ENCODE measurements around the gene GORAB. TPM values are rescaled to one million over a fixed set of nuclear protein-coding genes. Genes with fewer than 3 reads are reported as not detected.

The GORAB gene
- total RNA-seq, 3 donors from 2014 or later, result 8.9 to 9.7 (median 8.9) TPM

DNA sequence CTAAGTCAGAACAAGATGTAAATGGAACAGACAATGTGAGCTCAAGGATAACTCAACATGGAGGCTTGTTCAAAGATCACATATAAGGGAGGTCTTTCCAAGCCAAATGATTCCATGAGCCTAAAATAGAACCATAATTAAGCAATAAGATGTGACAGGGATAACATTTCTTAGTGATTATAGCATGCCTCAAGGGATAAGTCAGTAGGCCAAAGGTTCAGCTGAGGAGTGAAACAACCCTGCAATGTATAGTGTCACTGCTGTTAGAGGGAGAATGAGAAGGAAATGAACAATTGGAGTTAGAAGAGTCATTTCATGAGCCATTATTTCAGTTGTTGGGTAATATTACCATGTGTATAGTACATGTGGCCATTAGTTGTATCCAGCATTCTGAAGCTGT is 25.0 kb downstream of the GORAB start:
- H3K36me3 Mint-ChIP-seq (ENCODE audit: insufficient read depth), result peaks cover 15% of the 10 kb centered on the region
- H3K27me3 Mint-ChIP-seq (ENCODE audit: low read depth), result no peaks in the 10 kb centered on the region
- DNase-seq, result no peak
- H3K4me1 Mint-ChIP-seq (ENCODE audit: low read depth), result no peaks in the 10 kb centered on the region
- ATAC-seq, result no peak
- peaks cover 19% of the 10 kb centered on the region for H3K9me3 Mint-ChIP-seq
- H3K4me3 Mint-ChIP-seq, result no peak overlapping the region

DNA sequence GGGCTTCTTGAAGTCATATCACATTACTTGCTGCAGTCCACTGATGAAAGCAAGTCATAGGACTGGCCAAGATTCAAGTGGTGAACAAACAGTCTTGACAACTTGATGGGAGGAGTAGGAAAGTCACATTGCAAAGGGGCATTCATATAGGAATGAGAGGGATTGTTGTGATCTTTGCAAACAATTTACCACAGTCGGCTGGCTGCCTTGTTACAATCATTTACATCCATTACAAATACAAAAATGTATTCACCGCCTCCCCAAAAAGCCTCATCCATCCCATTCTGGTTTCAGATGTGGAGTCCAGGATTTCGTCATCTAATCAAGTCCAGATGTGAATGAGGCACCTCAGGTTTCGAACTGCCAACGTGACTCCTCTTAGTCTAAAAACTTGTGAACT is 26.8 kb downstream of the GORAB start:
- peaks cover 12% of the 10 kb centered on the region for H3K4me1 Mint-ChIP-seq (ENCODE audit: low read depth)
- peaks cover 19% of the 10 kb centered on the region for H3K9me3 Mint-ChIP-seq
- no peak overlapping the region for H3K4me3 Mint-ChIP-seq
- ATAC-seq, result no peak
- no peaks in the 10 kb centered on the region for H3K27me3 Mint-ChIP-seq (ENCODE audit: low read depth)
- H3K36me3 Mint-ChIP-seq (ENCODE audit: insufficient read depth), result peaks cover 7% of the 10 kb centered on the region
- DNase-seq, result no peak

DNA sequence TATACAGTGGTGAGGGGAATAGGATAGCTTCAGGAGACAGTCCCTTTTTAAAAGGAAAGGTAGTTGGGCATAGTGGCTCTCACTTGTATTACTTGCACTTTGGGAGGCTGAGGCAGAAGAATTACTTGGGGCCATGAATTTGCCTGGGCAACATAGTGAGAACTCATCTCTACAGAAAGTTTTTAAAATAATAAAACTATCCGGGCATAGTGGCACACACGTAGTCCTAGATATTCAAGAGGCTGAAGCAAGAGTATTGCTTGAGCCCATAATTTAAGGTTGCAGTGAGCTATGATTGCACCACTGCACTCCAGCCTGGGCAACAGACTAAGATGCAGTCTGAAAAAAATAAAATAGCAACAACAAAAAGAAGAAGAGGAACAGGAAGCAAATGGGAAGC is 27.2 kb downstream of the GORAB start:
- Mint-ChIP-seq H3K4me1 (ENCODE audit: low read depth) (peaks cover 12% of the 10 kb centered on the region), H3K27me3 (ENCODE audit: low read depth) (no peaks in the 10 kb centered on the region), H3K36me3 (ENCODE audit: insufficient read depth) (peaks cover 5% of the 10 kb centered on the region), H3K4me3 (no peak overlapping the region), H3K9me3 (peaks cover 19% of the 10 kb centered on the region)
- no peak for DNase-seq
- no peak for ATAC-seq

DNA sequence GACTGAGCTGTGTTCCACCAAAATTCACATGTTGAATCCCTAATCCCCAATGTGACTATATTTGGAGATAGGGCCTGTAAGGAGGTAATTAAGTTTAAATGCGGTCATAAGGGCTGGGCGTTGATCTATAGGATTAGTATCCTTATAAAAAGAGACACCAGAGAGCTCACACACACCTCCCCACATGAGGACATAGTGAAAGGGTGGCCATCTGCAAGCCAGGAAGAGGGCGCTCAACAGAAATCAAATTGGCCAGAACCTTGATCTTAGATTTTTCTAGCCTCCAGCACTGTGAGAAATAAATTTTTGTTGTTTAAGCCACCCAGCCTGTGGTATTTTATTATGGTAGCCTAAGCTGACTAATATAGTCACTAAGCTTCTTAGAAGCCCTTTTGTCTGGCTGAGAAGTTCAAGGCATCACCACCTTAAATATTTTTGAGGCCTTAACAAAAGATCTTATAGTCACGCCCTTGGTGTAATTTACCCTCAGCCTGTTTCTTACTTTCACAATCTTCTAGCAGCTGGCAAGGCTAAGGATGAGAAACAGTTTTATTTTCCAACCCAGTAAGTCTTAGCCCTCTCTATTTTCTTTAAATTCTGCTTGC is 28.8 kb downstream of the GORAB start:
- ATAC-seq (no peak), DNase-seq (no peak)
- Mint-ChIP-seq H3K4me1 (ENCODE audit: low read depth) (peaks cover 12% of the 10 kb centered on the region), H3K27me3 (ENCODE audit: low read depth) (no peaks in the 10 kb centered on the region), H3K9me3 (peaks cover 19% of the 10 kb centered on the region), H3K4me3 (no peak overlapping the region), H3K36me3 (ENCODE audit: insufficient read depth) (peaks cover 4% of the 10 kb centered on the region)

DNA sequence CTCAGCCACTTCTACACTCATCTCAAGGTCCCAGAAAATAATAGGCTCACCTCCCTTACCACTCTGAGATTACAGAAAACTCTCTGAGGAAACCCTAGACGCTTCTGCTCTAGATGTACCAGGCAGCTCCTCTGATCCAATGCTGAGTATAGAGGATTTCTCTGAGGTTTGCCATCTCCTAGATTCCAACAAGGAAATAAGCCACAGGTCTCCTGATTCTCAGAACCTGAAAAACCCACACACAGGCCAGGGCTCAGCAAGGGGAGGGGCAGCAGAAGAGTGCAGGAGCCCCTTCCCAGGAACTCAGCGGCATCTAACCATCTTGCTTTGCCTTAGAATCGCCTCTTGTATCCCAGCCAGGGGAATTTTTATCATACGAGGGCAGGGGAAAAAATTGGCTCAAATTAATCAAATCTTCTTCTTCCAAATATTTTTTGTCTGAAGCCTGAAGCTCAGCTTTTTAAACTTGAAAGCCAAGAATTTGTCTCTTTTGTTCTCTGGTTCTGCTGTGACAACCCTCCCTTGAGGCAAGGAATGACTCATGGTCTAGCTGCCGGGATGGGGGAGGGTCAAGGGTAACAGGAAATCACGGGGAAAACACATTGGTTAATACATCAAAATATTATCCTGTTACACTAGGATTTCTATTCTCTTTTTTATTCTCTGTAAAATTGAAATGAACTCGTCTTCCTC is 30.8 kb downstream of the GORAB start:
- Mint-ChIP-seq H3K27me3 (ENCODE audit: low read depth) (no peaks in the 10 kb centered on the region), H3K9me3 (peaks cover 19% of the 10 kb centered on the region), H3K4me1 (ENCODE audit: low read depth) (peaks cover 12% of the 10 kb centered on the region), H3K4me3 (no peak overlapping the region), H3K36me3 (ENCODE audit: insufficient read depth) (peaks cover 3% of the 10 kb centered on the region)
- DNase-seq (no peak), ATAC-seq (peak in 1 of 2 donors; percentile 34)

DNA sequence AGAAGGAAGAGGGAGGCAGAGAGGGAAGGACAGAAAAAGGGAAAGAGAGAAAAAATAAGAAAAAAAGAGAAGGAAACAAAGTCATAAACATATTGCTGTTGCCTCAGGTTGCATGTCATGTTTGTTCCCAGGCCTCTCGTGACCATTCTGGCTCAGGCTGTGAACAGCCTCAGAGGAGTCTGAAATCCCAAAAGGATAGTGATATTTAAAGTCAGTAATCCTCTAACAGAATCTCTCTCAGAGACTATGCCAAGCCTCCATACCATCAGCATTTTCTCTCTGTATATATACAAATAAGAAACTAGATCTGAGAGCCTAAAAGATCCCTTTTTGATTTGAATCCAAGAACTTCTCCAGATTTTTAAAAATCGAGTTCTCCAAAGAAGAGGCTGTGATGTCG is 35.2 kb downstream of the GORAB start:
- Mint-ChIP-seq H3K36me3 (ENCODE audit: insufficient read depth) (no peaks in the 10 kb centered on the region), H3K4me3 (no peak overlapping the region), H3K9me3 (peaks cover 9% of the 10 kb centered on the region), H3K4me1 (ENCODE audit: low read depth) (peaks cover 12% of the 10 kb centered on the region), H3K27me3 (ENCODE audit: low read depth) (peaks cover 15% of the 10 kb centered on the region)
- ATAC-seq (no peak), DNase-seq (no peak)

DNA sequence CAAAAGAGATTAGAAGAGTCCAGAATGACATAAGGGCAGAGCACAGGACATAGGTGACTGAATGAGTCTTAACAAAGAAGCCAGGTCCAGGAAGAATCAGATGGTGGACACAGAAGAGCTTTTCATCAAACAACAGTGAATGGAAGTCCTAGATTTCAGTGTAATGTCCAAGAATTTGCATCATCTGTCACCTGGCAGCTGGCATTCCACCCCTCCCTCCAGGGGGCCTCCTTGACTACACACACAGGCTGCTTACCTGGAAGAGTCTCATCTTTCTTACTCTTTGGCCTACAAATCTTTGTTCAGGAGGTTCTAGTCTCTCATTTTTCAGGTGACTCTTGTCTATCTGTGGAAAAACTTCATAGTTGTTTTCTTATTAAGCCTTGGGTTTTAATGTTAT is 36.2 kb downstream of the GORAB start:
- Mint-ChIP-seq H3K36me3 (ENCODE audit: insufficient read depth) (no peaks in the 10 kb centered on the region), H3K4me1 (ENCODE audit: low read depth) (peaks cover 4% of the 10 kb centered on the region), H3K4me3 (no peak overlapping the region), H3K27me3 (ENCODE audit: low read depth) (peaks cover 15% of the 10 kb centered on the region), H3K9me3 (peaks cover 9% of the 10 kb centered on the region)
- DNase-seq, result no peak
- no peak for ATAC-seq

DNA sequence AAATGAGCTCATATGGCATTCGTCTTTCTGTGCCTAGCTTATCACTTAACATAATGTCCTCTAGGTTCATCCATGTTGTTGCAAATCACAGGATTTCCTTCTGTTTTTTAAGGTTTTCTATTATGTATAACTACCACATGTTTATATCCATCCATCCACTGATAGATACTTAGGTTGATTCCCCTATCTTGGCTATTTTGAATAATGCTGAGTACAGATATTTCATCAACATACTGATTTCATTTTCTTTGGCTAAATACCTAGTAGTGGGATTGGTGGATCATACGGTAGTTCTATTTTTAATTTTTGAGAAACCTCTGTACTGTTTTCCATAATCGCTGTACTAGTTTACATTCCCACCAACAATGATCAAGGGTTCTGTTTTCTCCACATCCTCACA is 45.0 kb downstream of the GORAB start:
- H3K27me3 Mint-ChIP-seq (ENCODE audit: low read depth), result peaks cover 18% of the 10 kb centered on the region
- ATAC-seq (no peak), DNase-seq (no peak)
- H3K4me3 Mint-ChIP-seq, result no peak overlapping the region
- no peaks in the 10 kb centered on the region for H3K4me1 Mint-ChIP-seq (ENCODE audit: low read depth)
- peaks cover 2% of the 10 kb centered on the region for H3K9me3 Mint-ChIP-seq
- H3K36me3 Mint-ChIP-seq (ENCODE audit: insufficient read depth), result no peaks in the 10 kb centered on the region

DNA sequence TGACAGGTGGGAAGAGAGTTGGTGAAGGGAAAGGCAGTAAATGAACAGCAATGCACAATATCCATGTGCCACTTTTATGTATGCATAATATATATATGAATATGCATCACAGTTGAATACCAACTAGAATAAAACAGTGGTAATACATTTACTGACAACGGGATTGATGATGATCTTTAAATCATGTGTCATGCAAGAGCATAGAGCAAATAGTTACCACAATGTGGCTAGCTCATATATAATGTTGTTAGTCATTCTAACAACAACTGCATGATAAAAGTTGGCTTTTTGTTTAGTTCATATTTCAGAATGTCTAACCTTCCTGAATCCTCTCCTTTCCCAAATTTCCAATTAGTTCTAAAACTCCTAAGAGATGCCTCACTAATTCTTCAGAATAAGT is 46.4 kb downstream of the GORAB start:
- Mint-ChIP-seq H3K27me3 (ENCODE audit: low read depth) (peaks cover 18% of the 10 kb centered on the region), H3K36me3 (ENCODE audit: insufficient read depth) (no peaks in the 10 kb centered on the region), H3K4me3 (no peak overlapping the region), H3K9me3 (no peaks in the 10 kb centered on the region), H3K4me1 (ENCODE audit: low read depth) (no peaks in the 10 kb centered on the region)
- ATAC-seq (no peak), DNase-seq (no peak)

DNA sequence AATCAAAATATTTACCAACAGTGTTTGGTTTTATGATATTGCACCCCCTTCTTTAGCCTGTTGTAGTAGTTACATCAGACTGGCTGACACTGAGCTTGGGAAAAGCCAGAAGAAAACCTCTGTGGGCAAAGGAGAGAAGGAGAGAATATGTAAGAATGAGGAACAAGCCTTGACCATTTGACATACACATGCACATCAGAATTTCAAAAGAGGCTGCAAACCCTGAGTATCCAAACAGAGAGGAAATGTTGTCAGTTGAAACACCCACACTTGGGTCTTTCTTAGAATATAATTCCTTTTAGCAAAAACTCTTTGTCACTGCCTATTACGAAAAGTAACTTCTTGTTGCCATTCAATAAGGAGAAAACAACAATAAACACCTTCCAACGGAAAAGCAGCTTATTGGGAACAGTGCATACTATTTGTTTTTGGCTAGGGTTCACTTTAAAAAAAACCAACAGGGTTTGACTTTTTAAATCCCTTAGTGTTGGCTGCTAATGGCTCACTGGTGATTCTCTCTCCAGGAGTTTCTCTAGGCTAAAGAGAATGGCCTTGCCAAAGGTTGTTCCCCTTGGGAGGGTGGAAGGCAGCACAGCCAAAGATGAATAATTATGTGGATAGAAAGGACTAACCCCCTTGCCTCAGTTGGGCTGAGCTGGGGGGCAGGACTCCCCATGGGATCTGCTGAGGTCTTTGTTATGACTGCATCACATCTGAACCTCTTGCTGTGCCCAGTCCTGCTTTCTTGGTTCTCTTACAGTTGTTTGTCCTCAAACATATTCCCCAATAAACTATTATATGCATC is 48.9 kb downstream of the GORAB start:
- Mint-ChIP-seq H3K4me1 (ENCODE audit: low read depth) (no peaks in the 10 kb centered on the region), H3K4me3 (no peak overlapping the region), H3K9me3 (no peaks in the 10 kb centered on the region), H3K36me3 (ENCODE audit: insufficient read depth) (no peaks in the 10 kb centered on the region), H3K27me3 (ENCODE audit: low read depth) (peaks cover 25% of the 10 kb centered on the region)
- ATAC-seq (no peak), DNase-seq (no peak)

DNA sequence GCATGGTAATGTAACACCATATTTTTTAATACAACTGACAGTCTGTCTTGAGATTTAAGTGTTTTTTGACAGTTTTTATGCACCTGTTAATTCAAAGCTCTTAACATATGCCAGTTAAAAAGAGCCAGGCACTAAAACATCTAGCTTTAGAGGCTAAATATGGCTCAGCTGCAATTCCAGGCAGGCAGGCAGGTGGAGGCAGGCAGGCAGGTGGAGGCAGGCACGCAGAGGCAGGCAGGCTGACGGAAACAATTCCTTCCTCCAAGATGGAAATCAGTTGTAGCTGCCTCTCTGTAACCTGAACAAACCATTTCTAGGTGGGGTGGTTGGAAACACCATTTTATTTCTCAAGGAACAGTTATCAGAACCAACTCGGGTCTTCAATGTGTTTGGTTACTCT is 51.2 kb downstream of the GORAB start:
- H3K4me3 Mint-ChIP-seq, result no peak overlapping the region
- no peaks in the 10 kb centered on the region for H3K36me3 Mint-ChIP-seq (ENCODE audit: insufficient read depth)
- H3K9me3 Mint-ChIP-seq, result no peaks in the 10 kb centered on the region
- H3K4me1 Mint-ChIP-seq (ENCODE audit: low read depth), result no peaks in the 10 kb centered on the region
- ATAC-seq (no peak), DNase-seq (no peak)
- peaks cover 24% of the 10 kb centered on the region for H3K27me3 Mint-ChIP-seq (ENCODE audit: low read depth)

DNA sequence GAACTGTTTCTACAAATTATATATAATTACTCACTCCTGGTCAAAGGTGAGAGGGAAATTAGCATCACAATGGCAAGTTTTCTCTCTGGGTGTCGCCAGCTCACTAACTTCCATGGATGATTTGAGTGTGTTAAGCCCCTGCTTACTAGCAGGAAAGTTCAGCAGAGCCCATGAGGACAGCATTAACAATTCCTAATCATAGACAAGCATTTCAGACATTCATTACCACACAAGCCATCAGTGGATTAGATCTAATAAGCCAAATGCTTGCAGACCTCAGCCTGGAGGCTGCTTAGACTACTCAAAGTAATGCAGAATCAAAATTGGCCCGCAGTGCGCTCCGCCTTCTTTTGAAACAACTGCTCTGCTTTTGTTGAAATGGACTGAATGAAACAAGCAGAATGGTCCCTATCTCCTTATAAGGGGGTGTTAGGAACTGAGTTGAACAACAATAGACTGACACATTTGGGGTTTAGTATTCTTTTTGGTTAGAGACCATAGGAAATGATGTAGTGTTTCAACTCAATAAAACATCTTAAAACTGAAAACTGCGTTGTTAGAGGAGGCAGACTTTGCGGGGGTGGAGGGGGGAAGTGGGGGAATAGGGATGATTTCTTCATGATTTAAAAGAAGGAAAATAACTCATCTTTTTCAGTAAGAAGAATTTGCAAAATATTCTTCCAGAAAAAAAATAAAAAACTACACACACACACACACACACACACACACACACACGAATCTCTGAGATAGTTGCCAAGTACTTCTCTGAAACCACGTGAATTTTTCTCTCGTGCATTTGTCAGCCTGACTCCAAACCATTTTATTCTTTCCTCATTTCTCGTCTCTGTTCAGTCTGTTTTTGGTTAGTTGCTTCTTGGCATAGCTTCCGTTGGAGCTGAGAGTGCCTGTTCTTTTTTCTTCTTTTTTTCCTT is 54.6 kb downstream of the GORAB start:
- ATAC-seq (no peak), DNase-seq (no peak)
- no peaks in the 10 kb centered on the region for H3K4me1 Mint-ChIP-seq (ENCODE audit: low read depth)
- H3K9me3 Mint-ChIP-seq, result no peaks in the 10 kb centered on the region
- no peaks in the 10 kb centered on the region for H3K36me3 Mint-ChIP-seq (ENCODE audit: insufficient read depth)
- peaks cover 26% of the 10 kb centered on the region for H3K27me3 Mint-ChIP-seq (ENCODE audit: low read depth)
- H3K4me3 Mint-ChIP-seq, result no peak overlapping the region

DNA sequence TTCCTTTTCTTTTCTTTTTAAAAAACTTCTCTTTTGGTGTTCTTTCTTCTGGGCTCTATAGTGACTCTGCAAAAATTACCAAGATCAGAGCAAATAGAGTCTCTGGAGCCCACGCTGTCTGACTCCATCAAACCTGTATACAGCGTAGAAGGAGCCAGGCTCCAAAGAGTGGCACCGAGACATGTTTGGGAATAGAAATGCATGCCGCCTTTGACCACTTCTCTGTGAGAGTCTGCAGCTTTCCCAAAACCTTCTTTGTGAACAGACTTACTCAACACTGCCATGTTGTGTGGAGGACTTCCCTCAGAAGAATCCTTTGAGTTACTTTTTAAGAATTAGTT is 55.3 kb downstream of the GORAB start:
- ATAC-seq (no peak), DNase-seq (no peak)
- Mint-ChIP-seq H3K36me3 (ENCODE audit: insufficient read depth) (no peaks in the 10 kb centered on the region), H3K4me3 (no peak overlapping the region), H3K9me3 (no peaks in the 10 kb centered on the region), H3K4me1 (ENCODE audit: low read depth) (no peaks in the 10 kb centered on the region), H3K27me3 (ENCODE audit: low read depth) (peaks cover 30% of the 10 kb centered on the region)

All from activated T-cell treated with anti-CD3 and anti-CD28 coated beads, Interleukin-2, amount 50 U/mL, for 4 hours (primary cell).